Lower lobe of right lung (tissue), 2 donors: ENCODE data around the gene WDR7. TPM values are rescaled to one million over a fixed set of nuclear protein-coding genes. Genes with fewer than 3 reads are reported as not detected.

Experiments
- ATAC-seq, 2 donors: fragments of 200-7000 bp; cut with Tn5 transposase; one replicate each; pipeline ENCODE4 v1.9.1; 2020 to 2022; ENCODE audit warnings: mild to moderate bottlenecking in 2 of 2, moderate library complexity in 2 of 2
- DNase-seq: peaks from one replicate; pipeline ENCODE4 v3.0.0-alpha.2; 2020
- H3K27ac ChIP-seq: fragments of 200-600 bp; one replicate; pipeline ENCODE4 v1.8.0; 2022
- H3K27me3 ChIP-seq: fragments of 200-600 bp; one replicate; pipeline ENCODE4 v1.8.0; 2022; ENCODE audit warnings: low read depth
- H3K36me3 ChIP-seq: fragments of 200-600 bp; one replicate; pipeline ENCODE4 v1.8.0; 2022; ENCODE audit warnings: mild to moderate bottlenecking
- H3K4me1 ChIP-seq: fragments of 200-600 bp; one replicate; pipeline ENCODE4 v1.8.0; 2022
- H3K4me3 ChIP-seq: fragments of 200-600 bp; one replicate; pipeline ENCODE4 v1.8.0; 2022; ENCODE audit warnings: mild to moderate bottlenecking
- H3K9me3 ChIP-seq: fragments of 200-600 bp; one replicate; pipeline ENCODE4 v1.8.0; 2022
- intact Hi-C: fragments of 100-400 bp; cut with DNase I; formaldehyde crosslinking; loops from one replicate; pipeline ENCODE4 v1.11.0; 2022
- total RNA-seq: library from RNA; stranded (reverse); fragmentation: NEBNext Ultra II Directional; extraction: Animal tissue kit (Norgen Biotek cat#: 25700); gene quantifications from one replicate; pipeline ENCODE4 v1.2.1, GENCODE V29; 2021
- TF ChIP-seq, protein P1 (sequence below): fragments of 200-600 bp; IDR thresholded peaks from one replicate; pipeline ENCODE4 v1.8.0; 2022; ENCODE audit warnings: antibody characterized with exemption, mild to moderate bottlenecking
- donor health status: DM: no; HTN: yes; CAD: no; lungs with severe emphysema.

Gene WDR7
- total RNA-seq, 1 donor from 2014 or later = 29.1 TPM

DNA sequence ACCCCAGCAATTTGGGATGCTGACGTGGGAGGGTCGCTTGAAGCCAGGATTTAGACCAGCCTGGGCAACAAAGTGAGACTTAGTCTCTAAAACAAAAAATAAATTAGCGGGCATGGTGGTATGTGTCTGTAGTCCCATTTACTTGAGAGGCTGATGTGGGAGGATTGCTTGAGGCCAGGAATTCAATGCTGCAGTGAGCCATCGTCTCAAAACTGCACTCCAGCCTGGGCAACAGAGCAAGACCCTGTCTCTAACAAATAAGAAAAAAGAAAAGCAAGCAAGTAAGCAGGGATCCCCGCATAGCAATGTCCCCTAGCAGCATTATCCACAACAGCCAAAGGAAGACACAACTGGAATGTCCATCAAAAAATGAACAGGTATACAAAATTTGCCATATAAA lies 16.2 kb upstream of the WDR7 start:
- DNase-seq = no peak
- Histone ChIP-seq H3K4me3 (no peak overlapping the region), H3K9me3 (no peaks in the 10 kb centered on the region), H3K4me1 (peaks cover 59% of the 10 kb centered on the region), H3K27ac (no peak overlapping the region), H3K27me3 (no peaks in the 10 kb centered on the region), H3K36me3 (no peaks in the 10 kb centered on the region)
- TF ChIP-seq, protein P1, sequence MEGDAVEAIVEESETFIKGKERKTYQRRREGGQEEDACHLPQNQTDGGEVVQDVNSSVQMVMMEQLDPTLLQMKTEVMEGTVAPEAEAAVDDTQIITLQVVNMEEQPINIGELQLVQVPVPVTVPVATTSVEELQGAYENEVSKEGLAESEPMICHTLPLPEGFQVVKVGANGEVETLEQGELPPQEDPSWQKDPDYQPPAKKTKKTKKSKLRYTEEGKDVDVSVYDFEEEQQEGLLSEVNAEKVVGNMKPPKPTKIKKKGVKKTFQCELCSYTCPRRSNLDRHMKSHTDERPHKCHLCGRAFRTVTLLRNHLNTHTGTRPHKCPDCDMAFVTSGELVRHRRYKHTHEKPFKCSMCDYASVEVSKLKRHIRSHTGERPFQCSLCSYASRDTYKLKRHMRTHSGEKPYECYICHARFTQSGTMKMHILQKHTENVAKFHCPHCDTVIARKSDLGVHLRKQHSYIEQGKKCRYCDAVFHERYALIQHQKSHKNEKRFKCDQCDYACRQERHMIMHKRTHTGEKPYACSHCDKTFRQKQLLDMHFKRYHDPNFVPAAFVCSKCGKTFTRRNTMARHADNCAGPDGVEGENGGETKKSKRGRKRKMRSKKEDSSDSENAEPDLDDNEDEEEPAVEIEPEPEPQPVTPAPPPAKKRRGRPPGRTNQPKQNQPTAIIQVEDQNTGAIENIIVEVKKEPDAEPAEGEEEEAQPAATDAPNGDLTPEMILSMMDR = no peak
- ATAC-seq = no peak
- intact Hi-C loops = no loop called here

DNA sequence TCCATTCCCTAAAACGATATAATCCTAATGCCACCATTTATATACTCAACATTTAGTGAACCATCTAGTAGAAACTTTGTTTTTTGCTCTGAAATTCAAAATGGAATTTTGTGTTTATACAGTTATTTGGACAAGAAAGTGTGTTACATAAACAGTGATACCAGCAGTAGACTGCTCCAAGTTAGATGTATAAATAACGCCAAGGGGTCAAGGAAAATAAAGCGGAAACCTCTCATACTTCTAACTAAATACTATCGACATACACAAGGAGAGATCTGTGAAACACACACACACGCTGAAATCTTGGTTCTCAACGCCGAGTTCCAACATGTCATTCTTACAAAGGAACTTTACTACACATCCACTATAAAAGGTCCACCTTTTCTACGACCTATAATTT lies 14.0 kb upstream of the WDR7 start:
- Histone ChIP-seq H3K9me3 (no peaks in the 10 kb centered on the region), H3K36me3 (no peaks in the 10 kb centered on the region), H3K4me1 (peaks cover 45% of the 10 kb centered on the region), H3K27ac (peak overlapping the region; percentile 95), H3K4me3 (peak overlapping the region; percentile 94), H3K27me3 (no peaks in the 10 kb centered on the region)
- intact Hi-C loops = no loop called here
- TF ChIP-seq, protein P1 = no peak
- ATAC-seq (no peak), DNase-seq (no peak)

DNA sequence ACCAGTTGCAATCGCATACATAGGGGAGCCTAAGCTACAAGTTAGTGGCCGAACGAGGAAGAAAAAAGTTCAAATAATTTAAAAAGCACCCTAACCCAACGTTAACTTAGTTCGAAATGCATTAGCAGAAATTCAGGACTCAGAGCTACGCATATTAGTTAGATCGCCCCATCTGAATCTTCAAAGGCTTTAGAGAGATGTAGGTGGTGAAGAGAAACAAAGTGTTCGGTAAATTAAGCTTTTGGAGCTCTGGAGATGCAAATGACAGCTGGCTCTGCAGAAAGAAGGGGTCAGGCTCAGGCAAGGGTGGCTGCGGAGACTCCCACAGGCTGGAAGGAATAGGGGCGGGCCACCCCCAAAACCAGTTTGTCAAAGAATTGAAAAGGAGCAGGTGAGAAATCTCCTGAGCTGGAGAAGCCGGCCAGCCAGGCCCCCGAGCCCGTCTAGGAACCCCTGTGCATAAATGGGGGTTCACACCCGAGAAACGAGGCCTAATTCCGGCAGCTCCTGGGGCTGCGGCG lies 13.4 kb upstream of the WDR7 start:
- DNase-seq = no peak
- no peaks in the 10 kb centered on the region for H3K9me3 ChIP-seq
- TF ChIP-seq, protein P1 = no peak
- H3K27me3 ChIP-seq = no peaks in the 10 kb centered on the region
- H3K27ac ChIP-seq = peak overlapping the region; percentile 95
- H3K4me3 ChIP-seq = peak overlapping the region; percentile 94
- H3K36me3 ChIP-seq = no peaks in the 10 kb centered on the region
- intact Hi-C loops = no loop called here
- H3K4me1 ChIP-seq = peaks cover 39% of the 10 kb centered on the region
- ATAC-seq = peak; percentile 29 to 46

DNA sequence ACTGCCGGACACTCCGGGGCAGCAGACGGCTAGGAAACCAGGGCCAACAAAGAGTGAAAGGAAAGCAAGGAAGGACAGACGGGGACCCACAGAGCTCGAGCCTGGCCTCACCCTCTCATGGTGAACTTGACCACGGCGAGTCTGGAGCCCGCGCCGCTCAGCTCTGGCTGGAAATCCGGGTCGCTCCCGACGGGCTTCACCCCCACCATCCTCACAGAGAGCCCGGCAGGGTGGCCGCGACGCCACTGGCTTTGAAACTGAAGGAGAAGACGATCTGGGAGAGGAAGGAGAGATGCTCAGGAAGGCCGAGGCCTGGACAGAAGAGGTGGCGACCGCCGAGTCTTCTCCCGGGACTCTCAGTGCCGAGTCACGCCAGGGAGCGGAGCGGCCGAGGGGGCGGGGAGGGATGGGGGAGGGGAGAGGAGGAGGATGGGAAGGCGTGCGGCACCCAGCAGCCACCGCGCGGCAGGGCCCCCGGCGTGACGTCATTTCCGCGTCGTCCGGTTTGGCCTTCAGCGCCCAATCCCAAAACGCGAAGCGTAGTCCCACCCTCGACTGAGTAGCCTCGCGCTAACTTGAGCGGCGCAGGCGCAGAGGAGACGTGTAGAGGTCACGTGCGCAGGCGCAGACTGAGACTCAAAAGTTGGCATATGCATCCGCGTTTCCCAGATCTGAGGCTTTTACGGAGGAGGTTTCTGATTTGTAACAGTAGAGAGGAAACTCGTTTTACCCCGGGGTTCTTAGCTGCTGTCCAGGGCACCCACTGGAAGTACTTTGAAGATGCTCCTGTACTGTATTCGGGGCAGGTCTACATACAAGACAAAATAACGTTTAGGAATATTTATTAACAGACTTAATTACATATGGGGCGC lies 12.7 kb upstream of the WDR7 start, which contains the start of gene TXNL1:
TSS of gene TXNL1 (minus strand) at position 361 of the 872 bp plus-strand sequence. CDS start at position 209, 152 bp downstream.
- peak within 1 kb of the TSS; percentile 95 for H3K27ac ChIP-seq
- H3K4me1 ChIP-seq = peaks cover 39% of the 10 kb centered on the region
- H3K4me3 ChIP-seq = peak within 1 kb of the TSS; percentile 94
- no peaks in the 10 kb centered on the region for H3K27me3 ChIP-seq
- ATAC-seq = peak; percentile 99 to 100
- TF ChIP-seq, protein P1 = no peak
- intact Hi-C loops = no loop called here
- no peaks in the 10 kb centered on the region for H3K9me3 ChIP-seq
- H3K36me3 ChIP-seq = no peaks in the 10 kb centered on the region
- peak; percentile 99 for DNase-seq

DNA sequence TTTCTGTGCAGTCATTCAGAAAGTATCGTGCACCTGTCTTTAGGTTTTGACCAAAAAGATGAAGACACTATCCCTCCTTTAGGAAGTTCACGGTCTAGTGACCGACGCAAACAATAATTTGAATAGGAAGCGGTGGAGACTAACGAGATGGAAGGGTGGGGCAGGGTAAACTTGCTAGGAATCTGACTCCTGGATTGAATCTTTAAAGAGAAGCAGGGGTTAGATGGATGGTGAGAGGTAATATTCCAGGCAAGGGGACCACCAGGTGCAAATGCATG lies 12.1 kb upstream of the WDR7 start:
- intact Hi-C loops = no loop called here
- TF ChIP-seq, protein P1 = no peak
- DNase-seq = no peak
- Histone ChIP-seq H3K36me3 (no peaks in the 10 kb centered on the region), H3K4me1 (peaks cover 39% of the 10 kb centered on the region), H3K9me3 (no peaks in the 10 kb centered on the region), H3K27me3 (no peaks in the 10 kb centered on the region), H3K27ac (peak overlapping the region; percentile 95), H3K4me3 (peak overlapping the region; percentile 94)
- no peak for ATAC-seq
